K562 (cell line): ENCODE measurements around the gene FKRP. TPM values are rescaled to one million over a fixed set of nuclear protein-coding genes. Genes with fewer than 3 reads are reported as not detected.
A peak's percentile ranks its signal among the peaks of the same experiment; 100 is the strongest.

Source experiments
- ATAC-seq: fragments of 200-7000 bp; cut with Tn5 transposase; 3 replicates; pipeline ENCODE4 v1.9.1; 2020; ENCODE audit warnings: moderate library complexity
- BruUV-seq: library from RNA; stranded (reverse); fragments of 400-500 nt; replicated peaks from 2 replicates; lab custom pipeline; 2021; lab: Mats Ljungman, UMichigan
- CTCF ChIA-PET: fragments of 300-600 bp; formaldehyde crosslinking; extraction: SDS; loops from one replicate; lab custom pipeline; 2021; ENCODE audit warnings: low intra/inter-chr PET ratio; lab: Yijun Ruan, JAX
- POLR2A ChIA-PET: fragments of 300-600, 350-650 bp; sonication (Branson Sonifier 250); formaldehyde crosslinking; extraction: SDS; loops from one replicate; lab custom pipeline; 2021; ENCODE audit warnings: antibody characterized with exemption, inconsistent platforms; lab: Yijun Ruan, JAX
- DNase-seq, 4 experiments: peaks; one replicate each; pipeline versions ENCODE4 v3.0.0 to v3.0.0-alpha.2; 2011 to 2018; ENCODE audit warnings: low spot score in 3 of 4, mixed read lengths in 3 of 4; ENCODE audit errors: extremely low read depth in 1 of 4
- FAIRE-seq: peaks from 2 replicates; lab custom pipeline; 2011; peaks lifted over from hg19 to GRCh38; lab: Jason Lieb, UNC
- H2AFZ ChIP-seq: 2 replicates; pipeline ENCODE4 v1.6.0; 2011; ENCODE audit warnings: low read depth, low read length, control low read depth, inconsistent platforms
- H3K27ac ChIP-seq: fragments of 200-600 bp; 3 replicates; pipeline ENCODE4 v1.8.0; 2011; ENCODE audit warnings: low read depth, mild to moderate bottlenecking, control low read depth, inconsistent platforms, low read length, moderate library complexity, mixed read lengths; ENCODE audit errors: extremely low read depth
- H3K27me3 ChIP-seq, 2 experiments: fragments of 300-600 bp in 1 of 2; 2 replicates in 1 of 2; 3 replicates in 1 of 2; pipeline versions ENCODE4 v1.6.0 to v1.8.0; 2011; ENCODE audit warnings: inconsistent platforms in 2 of 2, low read length in 2 of 2, mild to moderate bottlenecking in 1 of 2, mixed read lengths in 1 of 2, moderate library complexity in 1 of 2; ENCODE audit not compliant: control insufficient read depth in 2 of 2, insufficient read depth in 2 of 2
- H3K36me3 ChIP-seq: fragments of 300-600 bp; 3 replicates; pipeline ENCODE4 v1.8.0; 2011; ENCODE audit warnings: mild to moderate bottlenecking, low read length, inconsistent platforms; ENCODE audit not compliant: control insufficient read depth, insufficient read depth
- H3K4me1 ChIP-seq, 2 experiments: fragments of 200-600 bp in 1 of 2; replicated peaks in 1 of 2; 2 replicates in 1 of 2; 3 replicates in 1 of 2; pipeline versions ENCODE4 v1.5.1 to v1.8.0; 2011; ENCODE audit warnings: inconsistent platforms in 2 of 2, low read length in 2 of 2, mild to moderate bottlenecking in 1 of 2, mixed read lengths in 1 of 2, moderate library complexity in 1 of 2; ENCODE audit not compliant: control insufficient read depth in 2 of 2, insufficient read depth in 2 of 2
- H3K4me2 ChIP-seq: 2 replicates; pipeline ENCODE4 v1.6.1; 2011; ENCODE audit warnings: low read length, control low read depth, inconsistent platforms, mixed read lengths; ENCODE audit not compliant: insufficient read depth
- H3K4me3 ChIP-seq: fragments of 200-600 bp; sonication (generic), shearing (Covaris generic); 2 replicates; pipeline ENCODE4 v1.5.1; 2016; ENCODE audit warnings: control low read depth, inconsistent platforms
- H3K79me2 ChIP-seq: fragments of 200-600 bp; 3 replicates; pipeline ENCODE4 v1.8.0; 2011; ENCODE audit warnings: low read length, inconsistent platforms; ENCODE audit not compliant: control insufficient read depth, insufficient read depth
- H3K9ac ChIP-seq, 2 experiments: 2 replicates each; pipeline versions ENCODE4 v1.6.0 to v1.6.1; 2011; ENCODE audit warnings: low read depth in 2 of 2, low read length in 2 of 2, control low read depth in 1 of 2, inconsistent platforms in 1 of 2, mild to moderate bottlenecking in 1 of 2, mixed read lengths in 1 of 2; ENCODE audit not compliant: insufficient read depth in 1 of 2
- H3K9me1 ChIP-seq: one replicate; pipeline ENCODE4 v1.6.0; 2011; ENCODE audit warnings: inconsistent platforms, mild to moderate bottlenecking, low read length, moderate library complexity; ENCODE audit not compliant: control insufficient read depth, insufficient read depth
- H3K9me3 ChIP-seq: replicated peaks from 2 replicates; pipeline ENCODE4 v1.5.1; 2011; ENCODE audit warnings: low read depth, low read length, inconsistent platforms; ENCODE audit not compliant: control insufficient read depth, insufficient read depth
- H4K20me1 ChIP-seq: replicated peaks from 2 replicates; pipeline ENCODE4 v1.6.1; 2011; ENCODE audit warnings: low read length, inconsistent platforms, mixed read lengths; ENCODE audit not compliant: control insufficient read depth, insufficient read depth
- TEAD1 ChIP-seq, 2 experiments: fragments of 450-650 bp in 1 of 2; sonication (generic) in 1 of 2; formaldehyde crosslinking; IDR thresholded peaks; 2 replicates each; pipeline versions ENCODE4 v1.4.0 to v1.8.0; 2020 to 2022; ENCODE audit warnings: mild to moderate bottlenecking in 2 of 2, missing genetic modification reagents in 1 of 2
- ZBTB11 ChIP-seq, 3 experiments: fragments of 200-800 bp in 1 of 3; fragments of 250-450 bp in 1 of 3; fragments of 450-650 bp in 1 of 3; sonication (Bioruptor Pico) in 1 of 3; sonication (Bioruptor generic) in 1 of 3; formaldehyde crosslinking in 1 of 3; IDR thresholded peaks; 2 replicates each; pipeline versions ENCODE4 v1.6.1 to v1.8.0; 2016 to 2022; ENCODE audit warnings: mild to moderate bottlenecking in 2 of 3, missing genetic modification characterization in 2 of 3, missing compliant biosample characterization in 1 of 3, moderate library complexity in 1 of 3
- ZNF79 ChIP-seq: fragments of 250-450 bp; sonication (Bioruptor Pico); IDR thresholded peaks from 2 replicates; pipeline ENCODE4 v1.4.0; 2020; ENCODE audit warnings: low read depth, mild to moderate bottlenecking, moderate library complexity
- WGBS: fragments of 100-300 bp; shearing (Covaris generic); methylation state at CpG from one replicate; pipeline ENCODE4 v1.1.6; 2016; ENCODE audit warnings: low coverage, mixed read lengths; ENCODE audit not compliant: insufficient coverage; ENCODE audit errors: missing lambda C conversion rate; 5-methylcytosine and 5-hydroxymethylcytosine counted together
- in situ Hi-C: fragments of 300-500 bp; cut with MboI; formaldehyde crosslinking; loops from 4 replicates; pipeline ENCODE4 v1.15.0; 2018; ENCODE audit warnings: inconsistent platforms, mixed read lengths
- intact Hi-C: fragments of 100-400 bp; cut with micrococcal nuclease; formaldehyde crosslinking; loops from 2 replicates; pipeline ENCODE4 v1.14.2; 2022
- polyA plus RNA-seq, 8 experiments: library from polyadenylated mRNA; depleted of rRNA in 4 of 8; stranded (reverse) in 5 of 8; unstranded in 3 of 8; fragments of >200 nt; fragmentation: Nextera tagmentation in 2 of 8; fragmentation: Illumina TruSeq in 1 of 8; extraction: Ambion mirVana in 2 of 8; extraction: Trizol in 1 of 8; gene quantifications; 2 replicates each; pipeline versions ENCODE4 v1.2.1 to v1.2.3, GENCODE V29; 2011 to 2014; ENCODE audit warnings: inconsistent platforms in 1 of 8, missing spikeins in 1 of 8
- total RNA-seq, 7 experiments: library from RNA; depleted of rRNA in 6 of 7; stranded (reverse); fragments of >200 nt in 6 of 7; fragmentation: Illumina TruSeq in 2 of 7; extraction: Trizol in 2 of 7; gene quantifications; 2 replicates each; pipeline versions ENCODE4 v1.2.1 to v1.2.3, GENCODE V29; 2011 to 2021; ENCODE audit warnings: low replicate concordance in 1 of 7

FKRP gene
- total and polyA plus RNA-seq, 9 of the 15 experiments (the other 6 are each of a cell fraction or from before 2014, with no cell fraction given): 0.68 to 16.1 (median 6.5) TPM

- no peak for ATAC-seq
- H2AFZ ChIP-seq: no peak overlapping the region
- no peaks in the 10 kb centered on the region for H3K9me3 ChIP-seq
- no peak overlapping the region for H3K27ac ChIP-seq
- peaks cover 98% of the 10 kb centered on the region for H3K36me3 ChIP-seq
- H4K20me1 ChIP-seq: peaks cover 39% of the 10 kb centered on the region
- WGBS: 98% methylated on average over 7 of the region's 11 CpGs
- ChIA-PET CTCF (interaction anchor here (2.1 kb wide), 1 partner anchor 23 kb away, joined by 12 read pairs; no protein-coding TSS in a partner anchor), POLR2A (interaction anchor here (2.4 to 2.6 kb wide), 2 partner anchors 14 kb away, joined by 8 to 10 read pairs; no protein-coding TSS in a partner anchor)
- H3K4me1 ChIP-seq: peaks cover 26 to 70% of the 10 kb centered on the region in 2 experiments
- in situ Hi-C loops (no loop called here), intact Hi-C loops (no loop called here)
- H3K9me1 ChIP-seq: peaks cover 8% of the 10 kb centered on the region
- H3K79me2 ChIP-seq: peaks cover 46% of the 10 kb centered on the region
- FAIRE-seq: no peak
- no peak overlapping the region for H3K4me2 ChIP-seq
- H3K9ac ChIP-seq: 0 out of 4 replicates have a peak overlapping the region, but pooled peaks of 1 of the 2 experiments have one; percentile 46
- no TSS peak for BruUV-seq
- DNase-seq: no peak
- no peaks in the 10 kb centered on the region for H3K27me3 ChIP-seq
- TF ChIP-seq TEAD1 (CRISPR knock-in tag; IDR thresholded peaks at IDR 0.05): no peak
- no peak for TF ChIP-seq ZBTB11 (CRISPR knock-in tag; IDR thresholded peaks at IDR 0.05)
- no peak for TF ChIP-seq ZNF79 (CRISPR knock-in tag)
- H3K4me3 ChIP-seq: no peak overlapping the region
Observed at GRCh38 chr19:46727757-46728156, 18.1 kb upstream of the FKRP start.
